HL-60/S4 (cell line): Measurements from ENCODE around the gene CSNK1A1.
"Not testable (repeated sequence)": the region's sequence is repeated elsewhere in the genome, so short reads cannot be mapped to it uniquely, and the experiment has no call there.

ENCODE experiments used
- in situ Hi-C: fragments of 300-500 bp; cut with MboI; formaldehyde crosslinking; loops from 2 replicates; pipeline ENCODE4 v1.14.3; 2022; ENCODE audit warnings: low sequenced_read_pairs

Gene CSNK1A1

DNA sequence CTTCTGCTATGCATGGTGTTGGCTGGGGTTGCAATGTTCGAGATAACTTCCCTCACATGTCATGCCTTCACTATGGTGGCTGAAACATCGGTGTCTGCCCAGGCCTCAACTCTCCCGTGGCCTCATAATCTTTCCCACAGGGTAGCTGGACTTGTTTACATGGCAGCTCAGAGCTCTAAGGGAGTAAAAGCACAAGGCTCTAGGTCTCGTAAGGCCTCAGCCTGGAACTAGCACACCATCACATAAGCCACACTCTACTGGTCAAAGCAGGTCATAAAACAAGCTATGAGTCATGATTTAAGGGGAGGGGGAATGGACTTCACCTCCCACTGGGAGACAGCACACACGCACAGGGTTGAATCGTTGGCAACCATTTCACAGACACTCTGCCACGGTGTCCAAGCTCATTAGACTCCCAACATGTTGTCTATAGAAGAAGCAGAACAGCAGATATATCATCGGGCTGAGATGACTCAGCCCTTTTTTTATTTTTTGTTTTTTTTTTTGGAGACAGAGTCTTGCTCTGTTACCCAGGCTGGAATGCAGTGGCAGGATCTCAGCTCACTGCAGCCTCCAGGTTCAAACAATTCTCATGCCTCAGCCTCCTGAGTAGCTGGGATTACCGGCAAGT is 105.4 kb downstream of the CSNK1A1 start:
- in situ Hi-C loops: no loop called here

GRCh38 chr5:149445343-149445738 is 105.9 kb downstream of the CSNK1A1 start:
- in situ Hi-C loops: no loop called here

DNA sequence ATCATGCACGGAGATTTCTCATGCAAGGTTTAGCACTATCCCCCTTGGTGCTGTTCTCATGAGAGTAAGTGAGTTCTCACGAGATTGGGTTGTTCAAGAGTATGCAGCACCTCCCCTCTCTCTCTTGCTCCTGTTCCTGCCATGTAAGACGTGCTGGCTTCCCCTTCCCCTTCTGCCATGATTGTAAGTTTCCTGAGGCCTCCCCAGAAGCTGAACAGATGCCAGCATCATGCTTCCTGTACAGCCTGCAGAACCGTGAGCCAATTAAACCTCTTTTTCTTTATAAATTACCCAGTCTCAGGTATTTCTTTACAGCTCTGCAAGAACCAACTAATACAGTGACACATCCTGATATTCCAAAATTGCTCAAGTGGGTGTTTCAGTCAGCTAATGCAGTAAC is 106.8 kb downstream of the CSNK1A1 start:
- in situ Hi-C loops: not testable (repeated sequence)

GRCh38 chr5:149443210-149443609 is 108.0 kb downstream of the CSNK1A1 start:
- in situ Hi-C loops: no loop called here

DNA sequence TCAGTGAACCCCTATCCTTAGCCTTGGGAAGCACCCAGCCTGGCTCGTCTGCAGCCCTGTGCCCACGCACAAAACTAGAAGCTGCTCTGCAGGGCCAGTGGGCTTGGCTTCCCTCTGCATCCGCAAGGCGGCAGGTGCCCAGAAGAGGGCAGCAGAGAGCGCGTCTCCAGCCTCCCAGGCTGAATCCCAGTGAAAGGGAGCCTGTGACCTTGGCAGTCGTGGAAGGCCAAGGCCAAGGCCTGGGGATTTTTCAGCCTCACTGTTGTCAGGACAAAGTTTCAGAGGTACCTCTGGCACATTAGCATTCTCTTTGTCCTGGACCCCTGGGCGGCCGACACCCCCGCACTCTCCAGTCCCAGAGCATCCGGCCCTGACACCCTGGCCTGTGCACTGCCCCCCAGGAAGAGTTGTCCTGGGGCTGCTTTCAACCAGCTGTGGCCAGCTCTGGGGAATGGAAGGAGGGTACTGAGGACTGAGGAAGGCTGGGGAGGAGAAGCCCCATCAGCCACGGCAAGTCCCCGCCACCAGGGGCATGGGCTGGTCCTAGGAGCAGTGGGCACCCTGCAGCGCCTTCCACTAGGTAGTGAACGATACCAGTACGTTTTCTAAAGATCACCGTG is 108.6 kb downstream of the CSNK1A1 start:
- in situ Hi-C loops: no loop called here
